Mesothelial cell of epicardium (in vitro differentiated cells): ENCODE measurements around the gene TSSC4. TPM values are rescaled to one million over a fixed set of nuclear protein-coding genes. Genes with fewer than 3 reads are reported as not detected.
A peak's percentile ranks its signal among the peaks of the same experiment; 100 is the strongest.

ENCODE experiments used
- DNase-seq, 2 experiments: peaks; one replicate each; pipeline ENCODE4 v3.0.0; 2021; ENCODE audit warnings: low spot score in 2 of 2; ENCODE audit not compliant: unreplicated experiment in 2 of 2
- H3K27ac Mint-ChIP-seq: 2 replicates; pipeline ENCODE4 v1.8.0; 2021; ENCODE audit warnings: mixed read lengths
- H3K27me3 Mint-ChIP-seq: 2 replicates; pipeline ENCODE4 v1.8.0; 2021; ENCODE audit warnings: low read depth, mixed read lengths
- H3K36me3 Mint-ChIP-seq: 2 replicates; pipeline ENCODE4 v1.8.0; 2021; ENCODE audit warnings: mixed read lengths
- H3K4me1 Mint-ChIP-seq: 2 replicates; pipeline ENCODE4 v1.8.0; 2021; ENCODE audit warnings: mixed read lengths
- H3K4me3 Mint-ChIP-seq: 2 replicates; pipeline ENCODE4 v1.8.0; 2021; ENCODE audit warnings: mild to moderate bottlenecking, moderate library complexity, mixed read lengths
- H3K9me3 Mint-ChIP-seq: 2 replicates; pipeline ENCODE4 v1.8.0; 2021; ENCODE audit warnings: mixed read lengths
- CTCF ChIP-seq: fragments of 200-600 bp; sonication (generic); IDR thresholded peaks from one replicate; pipeline ENCODE4 v1.5.0; 2021; ENCODE audit warnings: antibody characterized with exemption; ENCODE audit not compliant: unreplicated experiment
- total RNA-seq: library from RNA; stranded (reverse); gene quantifications from 3 replicates; pipeline ENCODE4 v1.2.1, GENCODE V29; 2021

TSSC4 gene
- total RNA-seq, 1 donor from 2014 or later = 79.3 TPM

GRCh38 chr11:2395211-2395730 lies 5.3 kb upstream of the TSSC4 start:
- no peak for TF ChIP-seq CTCF
- Mint-ChIP-seq H3K9me3 (no peaks in the 10 kb centered on the region), H3K27me3 (no peaks in the 10 kb centered on the region), H3K4me1 (peaks cover 8% of the 10 kb centered on the region), H3K27ac (no peak overlapping the region), H3K36me3 (peaks cover 4% of the 10 kb centered on the region), H3K4me3 (no peak overlapping the region)
- DNase-seq = no peak

- no peak for DNase-seq
- Mint-ChIP-seq H3K27me3 (no peaks in the 10 kb centered on the region), H3K27ac (no peak overlapping the region), H3K4me3 (no peak overlapping the region), H3K9me3 (no peaks in the 10 kb centered on the region), H3K36me3 (peaks cover 4% of the 10 kb centered on the region), H3K4me1 (peaks cover 4% of the 10 kb centered on the region)
- TF ChIP-seq CTCF = no peak
These were observed 4.7 kb upstream of the TSSC4 start for GRCh38 chr11:2395856-2396255.

- Mint-ChIP-seq H3K36me3 (peaks cover 4% of the 10 kb centered on the region), H3K9me3 (no peaks in the 10 kb centered on the region), H3K4me3 (no peak overlapping the region), H3K4me1 (peaks cover 6% of the 10 kb centered on the region), H3K27ac (no peak overlapping the region), H3K27me3 (no peaks in the 10 kb centered on the region)
- no peak for DNase-seq
- TF ChIP-seq CTCF = no peak
These were observed 4.1 kb upstream of the TSSC4 start for GRCh38 chr11:2396471-2396870.

- peaks cover 11% of the 10 kb centered on the region for H3K4me1 Mint-ChIP-seq
- H3K27ac Mint-ChIP-seq = no peak overlapping the region
- H3K36me3 Mint-ChIP-seq = peaks cover 4% of the 10 kb centered on the region
- TF ChIP-seq CTCF = no peak
- H3K9me3 Mint-ChIP-seq = no peaks in the 10 kb centered on the region
- no peak overlapping the region for H3K4me3 Mint-ChIP-seq
- no peaks in the 10 kb centered on the region for H3K27me3 Mint-ChIP-seq
- no peak for DNase-seq
These were observed 3.5 kb upstream of the TSSC4 start for GRCh38 chr11:2397005-2397404.

GRCh38 chr11:2398664-2399355 lies 1.7 kb upstream of the TSSC4 start:
- peaks cover 5% of the 10 kb centered on the region for H3K36me3 Mint-ChIP-seq
- H3K4me1 Mint-ChIP-seq = peaks cover 18% of the 10 kb centered on the region
- peak overlapping the region; percentile 86 for H3K4me3 Mint-ChIP-seq
- DNase-seq = no peak
- no peaks in the 10 kb centered on the region for H3K27me3 Mint-ChIP-seq
- no peaks in the 10 kb centered on the region for H3K9me3 Mint-ChIP-seq
- peak overlapping the region; percentile 95 for H3K27ac Mint-ChIP-seq
- TF ChIP-seq CTCF = no peak
